ENCODE measurements around the gene SYNE3. TPM values are rescaled to one million over a fixed set of nuclear protein-coding genes. Genes with fewer than 3 reads are reported as not detected.

The SYNE3 gene
- total and polyA plus RNA-seq, 9 of the 15 experiments (the other 6 are each of a cell fraction or from before 2014, with no cell fraction given), result 0.04 to 3.1 (median 0.55) TPM

GRCh38 chr14:95508377-95508776, 8.1 kb downstream of the SYNE3 start:
- Histone ChIP-seq H4K20me1 (replicated peaks; ENCODE audit: control insufficient read depth, insufficient read depth, low read length) (no peaks in the 10 kb centered on the region), H3K9me3 (replicated peaks; ENCODE audit: control insufficient read depth, insufficient read depth, low read depth, low read length) (no peaks in the 10 kb centered on the region), H3K9ac (ENCODE audit: insufficient read depth in 1 of 2, low read depth in 2 of 2, low read length in 2 of 2) (no peak overlapping the region), H3K79me2 (ENCODE audit: control insufficient read depth, insufficient read depth, low read length) (no peaks in the 10 kb centered on the region), H2AFZ (ENCODE audit: low read depth, low read length) (no peak overlapping the region), H3K27ac (ENCODE audit: extremely low read depth, low read depth, low read length) (no peak overlapping the region), H3K4me1 (replicated peaks in 1 of 2; ENCODE audit: control insufficient read depth in 2 of 2, insufficient read depth in 2 of 2, low read length in 2 of 2) (peaks cover 18 to 20% of the 10 kb centered on the region in 2 experiments), H3K4me2 (ENCODE audit: insufficient read depth, low read length) (no peak overlapping the region), H3K9me1 (ENCODE audit: control insufficient read depth, insufficient read depth, low read length) (no peaks in the 10 kb centered on the region), H3K36me3 (ENCODE audit: control insufficient read depth, insufficient read depth, low read length) (no peaks in the 10 kb centered on the region), H3K27me3 (ENCODE audit: control insufficient read depth in 2 of 2, insufficient read depth in 2 of 2, low read length in 2 of 2) (no peaks in the 10 kb centered on the region), H3K4me3 (no peak overlapping the region)
- in situ Hi-C loops (cut with MboI), result no loop called here
- FAIRE-seq (no peak), DNase-seq (ENCODE audit: extremely low read depth in 1 of 4, low spot score in 3 of 4) (no peak), ATAC-seq (no peak)
- intact Hi-C loops (cut with micrococcal nuclease), result no loop called here
- ChIA-PET POLR2A (interaction anchor here (0.7 kb wide), 1 partner anchor 14 kb away, joined by 3 read pairs; no protein-coding TSS in a partner anchor), CTCF (ENCODE audit: low intra/inter-chr PET ratio) (no interaction called here)
- BruUV-seq (replicated peaks), result no TSS peak
- WGBS (ENCODE audit: insufficient coverage, low coverage, missing lambda C conversion rate), result 35% methylated on average over 6 of the region's 6 CpGs
- TF ChIP-seq, protein P1, sequence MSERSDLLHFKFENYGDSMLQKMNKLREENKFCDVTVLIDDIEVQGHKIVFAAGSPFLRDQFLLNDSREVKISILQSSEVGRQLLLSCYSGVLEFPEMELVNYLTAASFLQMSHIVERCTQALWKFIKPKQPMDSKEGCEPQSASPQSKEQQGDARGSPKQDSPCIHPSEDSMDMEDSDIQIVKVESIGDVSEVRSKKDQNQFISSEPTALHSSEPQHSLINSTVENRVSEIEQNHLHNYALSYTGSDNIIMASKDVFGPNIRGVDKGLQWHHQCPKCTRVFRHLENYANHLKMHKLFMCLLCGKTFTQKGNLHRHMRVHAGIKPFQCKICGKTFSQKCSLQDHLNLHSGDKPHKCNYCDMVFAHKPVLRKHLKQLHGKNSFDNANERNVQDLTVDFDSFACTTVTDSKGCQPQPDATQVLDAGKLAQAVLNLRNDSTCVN (CRISPR knock-in tag; IDR thresholded peaks at IDR 0.05), result no peak
- TF ChIP-seq ZNF77 (CRISPR knock-in tag; IDR thresholded peaks at IDR 0.05), result no peak
- TF ChIP-seq DDX20 (tag; IDR thresholded peaks at IDR 0.05; ENCODE audit: low read depth), result no peak
- TF ChIP-seq TEAD1 (CRISPR knock-in tag; IDR thresholded peaks at IDR 0.05), result no peak
- TF ChIP-seq, protein P2, sequence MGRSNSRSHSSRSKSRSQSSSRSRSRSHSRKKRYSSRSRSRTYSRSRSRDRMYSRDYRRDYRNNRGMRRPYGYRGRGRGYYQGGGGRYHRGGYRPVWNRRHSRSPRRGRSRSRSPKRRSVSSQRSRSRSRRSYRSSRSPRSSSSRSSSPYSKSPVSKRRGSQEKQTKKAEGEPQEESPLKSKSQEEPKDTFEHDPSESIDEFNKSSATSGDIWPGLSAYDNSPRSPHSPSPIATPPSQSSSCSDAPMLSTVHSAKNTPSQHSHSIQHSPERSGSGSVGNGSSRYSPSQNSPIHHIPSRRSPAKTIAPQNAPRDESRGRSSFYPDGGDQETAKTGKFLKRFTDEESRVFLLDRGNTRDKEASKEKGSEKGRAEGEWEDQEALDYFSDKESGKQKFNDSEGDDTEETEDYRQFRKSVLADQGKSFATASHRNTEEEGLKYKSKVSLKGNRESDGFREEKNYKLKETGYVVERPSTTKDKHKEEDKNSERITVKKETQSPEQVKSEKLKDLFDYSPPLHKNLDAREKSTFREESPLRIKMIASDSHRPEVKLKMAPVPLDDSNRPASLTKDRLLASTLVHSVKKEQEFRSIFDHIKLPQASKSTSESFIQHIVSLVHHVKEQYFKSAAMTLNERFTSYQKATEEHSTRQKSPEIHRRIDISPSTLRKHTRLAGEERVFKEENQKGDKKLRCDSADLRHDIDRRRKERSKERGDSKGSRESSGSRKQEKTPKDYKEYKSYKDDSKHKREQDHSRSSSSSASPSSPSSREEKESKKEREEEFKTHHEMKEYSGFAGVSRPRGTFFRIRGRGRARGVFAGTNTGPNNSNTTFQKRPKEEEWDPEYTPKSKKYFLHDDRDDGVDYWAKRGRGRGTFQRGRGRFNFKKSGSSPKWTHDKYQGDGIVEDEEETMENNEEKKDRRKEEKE (IDR thresholded peaks at IDR 0.05; ENCODE audit: borderline replicate concordance in 1 of 2, control insufficient read depth in 1 of 2, low read depth in 2 of 2, low read length in 1 of 2), result no peak
- TF ChIP-seq SOX6 (IDR thresholded peaks at IDR 0.05), result no peak
- TF ChIP-seq RNF219 (CRISPR knock-in tag; IDR thresholded peaks at IDR 0.05), result no peak
- TF ChIP-seq SNRNP70 (optimal IDR thresholded peaks at IDR 0.05; ENCODE audit: low read depth, low read length), result no peak
- no peak for TF ChIP-seq HNRNPLL (IDR thresholded peaks at IDR 0.05; ENCODE audit: low read depth, low read length, poor library complexity, severe bottlenecking)
- TF ChIP-seq MEF2D (tag; conservative IDR thresholded peaks at IDR 0.05; ENCODE audit: low read depth), result no peak
- no peak for TF ChIP-seq ZNF511 (CRISPR knock-in tag; IDR thresholded peaks at IDR 0.05)
- TF ChIP-seq PTTG1 (tag; IDR thresholded peaks at IDR 0.05; ENCODE audit: low read depth), result no peak
- TF ChIP-seq ZNF146 (CRISPR knock-in tag; IDR thresholded peaks at IDR 0.05; ENCODE audit: unreplicated experiment), result no peak
- TF ChIP-seq MXD1 (CRISPR knock-in tag; IDR thresholded peaks at IDR 0.05; ENCODE audit: borderline replicate concordance, poor library complexity, severe bottlenecking), result no peak
